ENCODE results near the gene TDRD1.

GRCh38 chr10:114183563-114183962 is 4.4 kb downstream of the TDRD1 start:
- TF ChIP-seq EZH2phosphoT487 (IDR thresholded peaks at IDR 0.05; ENCODE audit: insufficient read depth, low read depth) (no peak), EZH2 (IDR thresholded peaks at IDR 0.05; ENCODE audit: insufficient read depth, poor library complexity, severe bottlenecking) (no peak)
